Tibial artery (tissue), 4 donors: ENCODE data around the gene HFM1.
A peak's percentile ranks its signal among the peaks of the same experiment; 100 is the strongest.

ENCODE experiments used
- DNase-seq, 2 donors: peaks; one replicate each; pipeline ENCODE4 v3.0.0-alpha.2; 2019
- H3K27ac ChIP-seq, 2 donors: fragments of 200-600 bp; sonication (generic) in 1 of 2; 1 replicate in 1 of 2; 2 replicates in 1 of 2; pipeline ENCODE4 v1.5.1; 2018 to 2019; ENCODE audit warnings: mild to moderate bottlenecking in 1 of 2
- H3K27me3 ChIP-seq, 2 donors: fragments of 200-600 bp; sonication (generic) in 1 of 2; one replicate each; pipeline versions ENCODE4 v1.5.1 to v1.6.0; 2016 to 2019
- H3K36me3 ChIP-seq, 3 donors: fragments of 200-600 bp; sonication (generic) in 2 of 3; one replicate each; pipeline ENCODE4 v1.5.1; 2016 to 2019; ENCODE audit warnings: mild to moderate bottlenecking in 2 of 3
- H3K4me1 ChIP-seq, 4 donors: fragments of 200-600 bp; sonication (generic) in 2 of 4; 1 replicate in 3 of 4; 2 replicates in 1 of 4; pipeline ENCODE4 v1.5.1; 2016 to 2019
- H3K4me3 ChIP-seq, 2 donors: fragments of 200-600 bp; sonication (generic) in 1 of 2; 1 replicate in 1 of 2; 2 replicates in 1 of 2; pipeline ENCODE4 v1.5.1; 2018 to 2019; ENCODE audit warnings: mild to moderate bottlenecking in 2 of 2
- H3K9me3 ChIP-seq, 3 donors: fragments of 200-600 bp; sonication (generic) in 1 of 3; one replicate each; pipeline ENCODE4 v1.5.1; 2016 to 2019
- CTCF ChIP-seq, 2 experiments: fragments of 200-600 bp in 1 of 2; fragments of 450-650 bp in 1 of 2; IDR thresholded peaks; one replicate each; pipeline ENCODE4 v1.5.1; 2017 to 2019; ENCODE audit warnings: antibody characterized with exemption in 2 of 2, mild to moderate bottlenecking in 1 of 2, moderate library complexity in 1 of 2
- intact Hi-C: fragments of 100-400 bp; cut with DNase I; formaldehyde crosslinking; loops from one replicate; pipeline ENCODE4 v1.15.0; 2023; ENCODE audit warnings: low total_unique reads

Gene HFM1

GRCh38 chr1:91402023-91402422 is 2.6 kb downstream of the HFM1 start:
- intact Hi-C loops, result no loop called here

GRCh38 chr1:91400133-91400725 is 4.4 kb downstream of the HFM1 start:
- TF ChIP-seq CTCF (IDR thresholded peaks at IDR 0.05), result no peak
- intact Hi-C loops, result no loop called here
- DNase-seq, result no peak

More at GRCh38 chr1:91402023-91402422, 2.6 kb downstream of the HFM1 start:
- DNase-seq, result no peak
- Histone ChIP-seq H3K36me3 (no peaks in the 10 kb centered on the region), H3K4me3 (no peak overlapping the region), H3K27ac (no peak overlapping the region), H3K27me3 (peaks cover 0 to 7% of the 10 kb centered on the region in 2 donors), H3K4me1 (peaks cover 0 to 11% (median 5%) of the 10 kb centered on the region in 4 donors), H3K9me3 (no peaks in the 10 kb centered on the region)
- TF ChIP-seq CTCF (IDR thresholded peaks at IDR 0.05), result peak in 1 of 2 experiments; percentile 13

GRCh38 chr1:91398291-91398690 is 6.3 kb downstream of the HFM1 start:
- Histone ChIP-seq H3K4me3 (no peak overlapping the region), H3K9me3 (no peaks in the 10 kb centered on the region), H3K36me3 (no peaks in the 10 kb centered on the region), H3K27ac (no peak overlapping the region), H3K4me1 (no peaks in the 10 kb centered on the region), H3K27me3 (no peaks in the 10 kb centered on the region)
- intact Hi-C loops, result no loop called here
- DNase-seq, result no peak
- TF ChIP-seq CTCF (IDR thresholded peaks at IDR 0.05), result no peak

More at GRCh38 chr1:91400133-91400725, 4.4 kb downstream of the HFM1 start:
- H3K27me3 ChIP-seq, result peaks cover 0 to 7% of the 10 kb centered on the region in 2 donors
- no peaks in the 10 kb centered on the region for H3K9me3 ChIP-seq
- H3K4me1 ChIP-seq, result peaks cover 0 to 11% (median 5%) of the 10 kb centered on the region in 4 donors
- H3K27ac ChIP-seq, result no peak overlapping the region
- H3K4me3 ChIP-seq, result no peak overlapping the region
- H3K36me3 ChIP-seq, result no peaks in the 10 kb centered on the region

- H3K4me1 ChIP-seq, result no peaks in the 10 kb centered on the region
- intact Hi-C loops, result no loop called here
- no peaks in the 10 kb centered on the region for H3K36me3 ChIP-seq
- H3K9me3 ChIP-seq, result no peaks in the 10 kb centered on the region
- no peak overlapping the region for H3K27ac ChIP-seq
- no peak for TF ChIP-seq CTCF (IDR thresholded peaks at IDR 0.05)
- no peak for DNase-seq
- H3K27me3 ChIP-seq, result no peaks in the 10 kb centered on the region
- H3K4me3 ChIP-seq, result no peak overlapping the region
These were observed 7.0 kb downstream of the HFM1 start for GRCh38 chr1:91397605-91398004.

- DNase-seq, result no peak
- Histone ChIP-seq H3K9me3 (no peaks in the 10 kb centered on the region), H3K36me3 (no peaks in the 10 kb centered on the region), H3K4me3 (no peak overlapping the region), H3K27ac (no peak overlapping the region), H3K27me3 (no peaks in the 10 kb centered on the region), H3K4me1 (no peaks in the 10 kb centered on the region)
- TF ChIP-seq CTCF (IDR thresholded peaks at IDR 0.05), result no peak
- intact Hi-C loops, result no loop called here
These were observed 11.6 kb downstream of the HFM1 start for GRCh38 chr1:91393042-91393441.

GRCh38 chr1:91386109-91386508 is 18.5 kb downstream of the HFM1 start:
- DNase-seq, result no peak
- no peaks in the 10 kb centered on the region for H3K9me3 ChIP-seq
- TF ChIP-seq CTCF (IDR thresholded peaks at IDR 0.05), result no peak
- no peak overlapping the region for H3K27ac ChIP-seq
- H3K4me3 ChIP-seq, result no peak overlapping the region
- intact Hi-C loops, result no loop called here
- H3K4me1 ChIP-seq, result no peaks in the 10 kb centered on the region
- no peaks in the 10 kb centered on the region for H3K36me3 ChIP-seq
- no peaks in the 10 kb centered on the region for H3K27me3 ChIP-seq
